Neural cell (in vitro differentiated cells): ENCODE measurements around the gene SYNJ1. TPM values are rescaled to one million over a fixed set of nuclear protein-coding genes. Genes with fewer than 3 reads are reported as not detected.
"Not testable (repeated sequence)": the region's sequence is repeated elsewhere in the genome, so short reads cannot be mapped to it uniquely, and the experiment has no call there.

Source experiments
- H2AFZ ChIP-seq: fragments of 200-600, 300-800 bp; sonication (generic), shearing (Covaris generic); 2 replicates; pipeline ENCODE4 v1.6.0; 2014; ENCODE audit warnings: low read depth, mild to moderate bottlenecking, antibody characterized with exemption, low read length, moderate library complexity
- H3F3A ChIP-seq: fragments of 200-600 bp; shearing (Covaris generic); 2 replicates; pipeline ENCODE4 v1.6.1; 2016; ENCODE audit warnings: mild to moderate bottlenecking, moderate library complexity, mixed read lengths, antibody characterized with exemption, low read length; ENCODE audit not compliant: insufficient read depth, poor library complexity, severe bottlenecking
- H3K27ac ChIP-seq: fragments of 200-600, 300-800 bp; sonication (generic), shearing (Covaris generic); 2 replicates; pipeline ENCODE4 v1.5.1; 2014; ENCODE audit warnings: mild to moderate bottlenecking, low read length, moderate library complexity
- H3K27me3 ChIP-seq: fragments of 300-800, 200-600 bp; sonication (generic), shearing (Covaris generic); 2 replicates; pipeline ENCODE4 v1.6.0; 2014; ENCODE audit warnings: mild to moderate bottlenecking, low read depth, low read length, moderate library complexity; ENCODE audit not compliant: insufficient read depth
- H3K36me3 ChIP-seq: fragments of 300-800, 200-600 bp; sonication (generic), shearing (Covaris generic); 2 replicates; pipeline ENCODE4 v1.5.1; 2014; ENCODE audit warnings: mild to moderate bottlenecking, antibody characterized with exemption, low read length, moderate library complexity; ENCODE audit not compliant: insufficient read depth
- H3K4me2 ChIP-seq: fragments of 300-800, 200-600 bp; sonication (generic), shearing (Covaris generic); 2 replicates; pipeline ENCODE4 v1.6.0; 2014; ENCODE audit warnings: mild to moderate bottlenecking, low read length
- H3K4me3 ChIP-seq: fragments of 300-800, 200-600 bp; sonication (generic), shearing (Covaris generic); 2 replicates; pipeline ENCODE4 v1.5.1; 2014; ENCODE audit warnings: mild to moderate bottlenecking, low read length, moderate library complexity
- H3K79me2 ChIP-seq: fragments of 200-600 bp; shearing (Covaris generic); replicated peaks from 2 replicates; pipeline ENCODE4 v1.6.0; 2014; ENCODE audit warnings: mild to moderate bottlenecking, low read length, moderate library complexity; ENCODE audit not compliant: insufficient read depth
- H3K9ac ChIP-seq: fragments of 300-800, 200-600 bp; sonication (generic), shearing (Covaris generic); 2 replicates; pipeline ENCODE4 v1.6.1; 2016; ENCODE audit warnings: mild to moderate bottlenecking, low read length, mixed read lengths
- H3K9me2 ChIP-seq: fragments of 200-600 bp; shearing (Covaris generic); 2 replicates; pipeline ENCODE4 v1.6.1; 2016; ENCODE audit warnings: mild to moderate bottlenecking, low read length, mixed read lengths; ENCODE audit not compliant: insufficient read depth
- H3K9me3 ChIP-seq: fragments of 200-600, 300-800 bp; sonication (generic), shearing (Covaris generic); 2 replicates; pipeline ENCODE4 v1.6.1; 2016; ENCODE audit warnings: mild to moderate bottlenecking, mixed run types, low read length, moderate library complexity, mixed read lengths
- H4K20me1 ChIP-seq: fragments of 200-600 bp; shearing (Covaris generic); 2 replicates; pipeline ENCODE4 v1.6.1; 2016; ENCODE audit warnings: mild to moderate bottlenecking, mixed run types; ENCODE audit not compliant: insufficient read depth
- EP300 ChIP-seq: fragments of 450-650 bp; conservative IDR thresholded peaks from 2 replicates; pipeline ENCODE4 v1.6.1; 2014; ENCODE audit warnings: antibody characterized with exemption, mild to moderate bottlenecking, moderate library complexity; ENCODE audit not compliant: poor library complexity, severe bottlenecking
- EZH2 ChIP-seq: fragments of 200-600, 300-800 bp; shearing (Covaris generic), sonication (generic); IDR thresholded peaks from 2 replicates; pipeline ENCODE4 v1.6.1; 2014; ENCODE audit warnings: antibody characterized with exemption, low read length, borderline replicate concordance, mild to moderate bottlenecking; ENCODE audit not compliant: insufficient read depth, poor library complexity, severe bottlenecking
- MXI1 ChIP-seq: fragments of 450-650 bp; conservative IDR thresholded peaks from 2 replicates; pipeline ENCODE4 v1.6.1; 2014; ENCODE audit warnings: antibody characterized with exemption, mild to moderate bottlenecking; ENCODE audit not compliant: poor library complexity, severe bottlenecking
- POLR2AphosphoS5 ChIP-seq: IDR thresholded peaks from 2 replicates; pipeline ENCODE4 v1.6.1; 2012
- RAD21 ChIP-seq: fragments of 450-650 bp; conservative IDR thresholded peaks from 2 replicates; pipeline ENCODE4 v1.6.1; 2014; ENCODE audit warnings: antibody characterized with exemption, mild to moderate bottlenecking, moderate library complexity
- REST ChIP-seq: IDR thresholded peaks from 2 replicates; pipeline ENCODE4 v1.6.1; 2012; ENCODE audit warnings: borderline replicate concordance
- SMC3 ChIP-seq: fragments of 450-650 bp; conservative IDR thresholded peaks from 2 replicates; pipeline ENCODE4 v1.6.1; 2014; ENCODE audit warnings: antibody characterized with exemption, mild to moderate bottlenecking, moderate library complexity; ENCODE audit not compliant: poor library complexity
- TAF1 ChIP-seq: IDR thresholded peaks from 2 replicates; pipeline ENCODE4 v1.6.1; 2012; ENCODE audit warnings: low read depth
- polyA plus RNA-seq: library from polyadenylated mRNA; depleted of rRNA; stranded (reverse); fragments of >200 nt; gene quantifications from 2 replicates; pipeline ENCODE4 v1.2.3, GENCODE V29; 2014
- TF ChIP-seq, protein P1 (sequence below): fragments of 450-650 bp; IDR thresholded peaks from 2 replicates; pipeline ENCODE4 v1.5.1; 2014; ENCODE audit warnings: antibody characterized with exemption, mild to moderate bottlenecking, moderate library complexity; ENCODE audit not compliant: poor library complexity, severe bottlenecking

SYNJ1 gene
- polyA plus RNA-seq, 1 donor from 2014 or later: 24.1 TPM

DNA sequence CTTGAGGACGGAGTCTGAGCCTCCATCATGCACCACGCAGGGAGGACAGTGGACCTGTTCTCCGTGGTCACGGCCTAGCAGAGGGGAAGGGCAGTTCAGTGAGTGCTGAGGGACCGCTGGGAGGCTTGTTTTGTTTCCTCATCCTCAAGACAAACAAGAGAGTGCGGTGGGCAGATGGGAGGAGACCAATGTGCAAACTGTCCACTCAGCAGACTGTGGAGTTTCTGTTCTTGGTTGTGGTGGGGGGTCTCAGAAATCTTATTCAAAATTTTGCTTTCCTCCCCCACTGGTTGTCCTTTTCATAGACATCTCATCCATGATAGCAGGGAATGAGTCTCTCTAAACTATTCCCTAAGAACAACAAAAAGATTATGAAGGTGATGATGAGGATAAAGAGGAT is 109.6 kb downstream of the SYNJ1 start:
- not testable (repeated sequence) for H3K27ac ChIP-seq, H4K20me1 ChIP-seq, H3K9me3 ChIP-seq, H3K4me2 ChIP-seq, H3K9me2 ChIP-seq, H3K4me3 ChIP-seq, H3F3A ChIP-seq, H3K27me3 ChIP-seq, H3K36me3 ChIP-seq, H3K79me2 ChIP-seq, H3K9ac ChIP-seq, H2AFZ ChIP-seq

- no peaks in the 10 kb centered on the region for H3F3A ChIP-seq
- TF ChIP-seq, protein P1, sequence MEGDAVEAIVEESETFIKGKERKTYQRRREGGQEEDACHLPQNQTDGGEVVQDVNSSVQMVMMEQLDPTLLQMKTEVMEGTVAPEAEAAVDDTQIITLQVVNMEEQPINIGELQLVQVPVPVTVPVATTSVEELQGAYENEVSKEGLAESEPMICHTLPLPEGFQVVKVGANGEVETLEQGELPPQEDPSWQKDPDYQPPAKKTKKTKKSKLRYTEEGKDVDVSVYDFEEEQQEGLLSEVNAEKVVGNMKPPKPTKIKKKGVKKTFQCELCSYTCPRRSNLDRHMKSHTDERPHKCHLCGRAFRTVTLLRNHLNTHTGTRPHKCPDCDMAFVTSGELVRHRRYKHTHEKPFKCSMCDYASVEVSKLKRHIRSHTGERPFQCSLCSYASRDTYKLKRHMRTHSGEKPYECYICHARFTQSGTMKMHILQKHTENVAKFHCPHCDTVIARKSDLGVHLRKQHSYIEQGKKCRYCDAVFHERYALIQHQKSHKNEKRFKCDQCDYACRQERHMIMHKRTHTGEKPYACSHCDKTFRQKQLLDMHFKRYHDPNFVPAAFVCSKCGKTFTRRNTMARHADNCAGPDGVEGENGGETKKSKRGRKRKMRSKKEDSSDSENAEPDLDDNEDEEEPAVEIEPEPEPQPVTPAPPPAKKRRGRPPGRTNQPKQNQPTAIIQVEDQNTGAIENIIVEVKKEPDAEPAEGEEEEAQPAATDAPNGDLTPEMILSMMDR: no peak
- TF ChIP-seq TAF1: no peak
- no peak for TF ChIP-seq RAD21
- peaks cover 8% of the 10 kb centered on the region for H3K79me2 ChIP-seq
- no peak overlapping the region for H3K27ac ChIP-seq
- H3K9ac ChIP-seq: no peak overlapping the region
- H3K9me3 ChIP-seq: no peaks in the 10 kb centered on the region
- no peaks in the 10 kb centered on the region for H3K36me3 ChIP-seq
- H4K20me1 ChIP-seq: no peaks in the 10 kb centered on the region
- no peaks in the 10 kb centered on the region for H3K27me3 ChIP-seq
- no peaks in the 10 kb centered on the region for H3K9me2 ChIP-seq
- peak overlapping the region; percentile 71 for H2AFZ ChIP-seq
- peak overlapping the region; percentile 70 for H3K4me2 ChIP-seq
- peak overlapping the region; percentile 93 for H3K4me3 ChIP-seq
These were observed 114.3 kb downstream of the SYNJ1 start for GRCh38 chr21:32613436-32614043.

DNA sequence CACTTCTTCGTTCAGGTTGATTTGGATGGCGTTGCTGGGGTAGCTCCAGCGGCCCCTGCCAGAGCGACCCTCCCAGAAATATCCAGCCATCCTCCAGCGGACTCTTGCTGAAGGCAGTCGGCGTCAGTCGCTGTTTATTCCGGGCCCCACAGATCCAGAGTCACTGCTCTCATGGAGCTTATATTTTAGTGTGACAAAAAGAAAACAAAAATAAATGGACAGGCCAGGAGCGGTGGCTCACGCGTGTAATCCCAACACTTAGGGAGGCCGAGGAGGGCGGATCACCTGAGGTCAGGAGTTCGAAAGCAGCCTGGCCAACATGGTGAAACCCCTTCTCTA is 114.8 kb downstream of the SYNJ1 start:
- TF ChIP-seq SMC3 (no peak), MXI1 (no peak), EZH2 (no peak), EP300 (no peak), REST (no peak), POLR2AphosphoS5 (no peak), RAD21 (no peak), TAF1 (no peak)
- TF ChIP-seq, protein P1: no peak
- Histone ChIP-seq H2AFZ (peak overlapping the region; percentile 71), H3K9me3 (no peaks in the 10 kb centered on the region), H3K36me3 (no peaks in the 10 kb centered on the region), H3K4me3 (peak overlapping the region; percentile 93), H3K27ac (peak overlapping the region; percentile 75), H3K27me3 (no peaks in the 10 kb centered on the region), H3K4me2 (peak overlapping the region; percentile 70), H3K9ac (peak overlapping the region; percentile 72), H4K20me1 (no peaks in the 10 kb centered on the region), H3F3A (no peaks in the 10 kb centered on the region), H3K79me2 (peaks cover 8% of the 10 kb centered on the region), H3K9me2 (no peaks in the 10 kb centered on the region)
